OCI-LY3 (cell line): ENCODE results near the gene ABCC6.

ENCODE experiments used
- CTCF ChIP-seq: fragments of 200-600, 300-600 bp; sonication (generic); IDR thresholded peaks from 2 replicates; pipeline ENCODE4 v1.5.1; 2014; ENCODE audit warnings: antibody characterized with exemption, low read length, low read depth
- EZH2phosphoT487 ChIP-seq: fragments of 200-600 bp; shearing (Covaris generic); IDR thresholded peaks from 2 replicates; pipeline ENCODE4 v1.6.1; 2018; ENCODE audit warnings: antibody characterized with exemption, mixed run types, low read depth

GRCh38 chr16:16191493-16192167 is 31.7 kb downstream of the ABCC6 start:
- TF ChIP-seq CTCF: no peak
- no peak for TF ChIP-seq EZH2phosphoT487
